ENCODE results near the gene FEZ2.
A peak's percentile ranks its signal among the peaks of the same experiment; 100 is the strongest.
"Not testable (repeated sequence)": the region's sequence is repeated elsewhere in the genome, so short reads cannot be mapped to it uniquely, and the experiment has no call there.

The FEZ2 gene

GRCh38 chr2:36597532-36598377 is at the start of gene FEZ2:
FEZ2 (minus strand) TSS chr2:36598168; CDS start chr2:36598142, 26 bp downstream.
- peak; percentile 11 to 78 (median 65) for DNase-seq

- DNase-seq, result no peak
Measured at GRCh38 chr2:36634981-36635597, 37.1 kb upstream of the FEZ2 start.

- no peak for DNase-seq
Measured at GRCh38 chr2:36633470-36634092, 35.6 kb upstream of the FEZ2 start.

- no peak for DNase-seq
Measured at GRCh38 chr2:36626756-36627155, 28.8 kb upstream of the FEZ2 start.

- no peak for DNase-seq
Measured at GRCh38 chr2:36626071-36626470, 28.1 kb upstream of the FEZ2 start.

GRCh38 chr2:36625304-36625703 is 27.3 kb upstream of the FEZ2 start:
- DNase-seq, result no peak

- no peak for DNase-seq
Measured at GRCh38 chr2:36620321-36620720, 22.4 kb upstream of the FEZ2 start.

- DNase-seq, result peak in 2 of 14 donors; percentile 8 to 31
Measured at GRCh38 chr2:36618381-36618780, 20.4 kb upstream of the FEZ2 start.

GRCh38 chr2:36616947-36617346 is 19.0 kb upstream of the FEZ2 start:
- DNase-seq, result no peak

- no peak for DNase-seq
Measured at GRCh38 chr2:36615222-36615621, 17.3 kb upstream of the FEZ2 start.

- DNase-seq, result no peak
Measured at GRCh38 chr2:36613801-36614200, 15.8 kb upstream of the FEZ2 start.

GRCh38 chr2:36611316-36611990 is 13.5 kb upstream of the FEZ2 start:
- DNase-seq, result no peak

- DNase-seq, result no peak
Measured at GRCh38 chr2:36609507-36609906, 11.5 kb upstream of the FEZ2 start.

GRCh38 chr2:36607947-36608346 is 10.0 kb upstream of the FEZ2 start:
- DNase-seq, result no peak

- DNase-seq, result no peak
Measured at GRCh38 chr2:36606925-36607324, 9.0 kb upstream of the FEZ2 start.

GRCh38 chr2:36605273-36605672 is 7.3 kb upstream of the FEZ2 start:
- DNase-seq, result no peak

GRCh38 chr2:36603629-36604028 is 5.7 kb upstream of the FEZ2 start:
- not testable (repeated sequence) for DNase-seq

GRCh38 chr2:36597003-36597531 is 901 bp downstream of the FEZ2 start:
- peak in 1 of 14 donors; percentile 69 for DNase-seq

- no peak for DNase-seq
Measured at GRCh38 chr2:36596397-36596796, 1.6 kb downstream of the FEZ2 start.

GRCh38 chr2:36594849-36595248 is 3.1 kb downstream of the FEZ2 start:
- no peak for DNase-seq

- peak in 8 of 14 donors; percentile 3 to 91 (median 10) for DNase-seq
Measured at GRCh38 chr2:36589230-36589630, 8.7 kb downstream of the FEZ2 start.

GRCh38 chr2:36587556-36587955 is 10.4 kb downstream of the FEZ2 start:
- no peak for DNase-seq

GRCh38 chr2:36587101-36587500 is 10.9 kb downstream of the FEZ2 start:
- peak in 1 of 14 donors; percentile 90 for DNase-seq

All from C1 segment of cervical spinal cord (tissue), 14 donors.